Muscle layer of duodenum (tissue), 2 donors: ENCODE results near the gene ZFAND3.

Experiments used
- H3K27ac ChIP-seq: one replicate; pipeline ENCODE4 v1.7.0; 2013; ENCODE audit warnings: mild to moderate bottlenecking, low read length
- H3K27me3 ChIP-seq: one replicate; pipeline ENCODE4 v1.7.0; 2013; ENCODE audit warnings: low read depth, mild to moderate bottlenecking, control low read depth, low read length
- H3K36me3 ChIP-seq, 2 donors: one replicate each; pipeline ENCODE4 v1.7.0; 2013; ENCODE audit warnings: low read length in 2 of 2, control low read depth in 1 of 2, mild to moderate bottlenecking in 1 of 2; ENCODE audit not compliant: insufficient read depth in 2 of 2, control insufficient read depth in 1 of 2
- H3K4me1 ChIP-seq, 2 donors: one replicate each; pipeline ENCODE4 v1.7.0; 2013; ENCODE audit warnings: low read length in 2 of 2, mild to moderate bottlenecking in 2 of 2, control low read depth in 1 of 2, moderate library complexity in 1 of 2; ENCODE audit not compliant: insufficient read depth in 2 of 2, control insufficient read depth in 1 of 2
- H3K4me3 ChIP-seq, 2 donors: one replicate each; pipeline ENCODE4 v1.7.0; 2013; ENCODE audit warnings: low read length in 2 of 2, low read depth in 1 of 2, mild to moderate bottlenecking in 1 of 2
- H3K9me3 ChIP-seq, 2 donors: one replicate each; pipeline ENCODE4 v1.7.0; 2013; ENCODE audit warnings: low read length in 2 of 2, control low read depth in 1 of 2, mild to moderate bottlenecking in 1 of 2; ENCODE audit not compliant: control insufficient read depth in 1 of 2
- donor health status: healthy.

Gene ZFAND3

GRCh38 chr6:37785002-37785662 is 34.4 kb upstream of the ZFAND3 start:
- Histone ChIP-seq H3K27me3 (peaks cover 10% of the 10 kb centered on the region), H3K27ac (no peak overlapping the region), H3K4me3 (no peak overlapping the region)

DNA sequence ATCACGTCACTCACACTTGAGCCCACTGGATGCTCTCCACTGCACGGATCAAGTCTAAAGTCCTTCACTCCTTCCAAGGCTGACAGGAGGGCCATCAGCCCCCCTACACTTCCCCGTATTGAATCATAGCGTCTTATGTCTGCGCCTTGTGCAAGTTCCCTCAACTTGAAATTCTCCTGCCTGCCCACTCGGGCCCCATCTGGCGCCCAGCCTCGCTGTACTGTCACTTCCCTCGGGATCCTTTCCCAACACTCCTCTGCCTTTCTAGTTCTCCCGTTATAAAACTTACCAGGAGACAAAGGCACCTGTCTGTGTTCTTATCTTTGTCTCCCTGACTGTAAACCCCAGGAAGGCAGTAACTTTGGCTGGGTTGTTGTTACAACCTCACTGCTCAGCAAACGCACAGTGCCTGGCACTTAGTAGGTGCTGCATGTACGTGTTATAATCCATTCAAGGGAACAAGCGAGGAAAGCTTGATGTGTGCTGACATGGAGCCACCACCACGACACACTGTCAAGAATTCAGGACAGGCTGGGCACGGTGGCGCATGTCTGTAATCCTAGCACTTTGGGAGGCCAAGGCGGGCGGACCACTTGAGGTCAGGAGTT is 33.8 kb upstream of the ZFAND3 start:
- Histone ChIP-seq H3K9me3 (no peaks in the 10 kb centered on the region), H3K27ac (no peak overlapping the region), H3K36me3 (no peaks in the 10 kb centered on the region), H3K4me1 (peaks cover 10 to 11% of the 10 kb centered on the region in 2 donors), H3K4me3 (no peak overlapping the region), H3K27me3 (peaks cover 10% of the 10 kb centered on the region)

More at GRCh38 chr6:37785002-37785662, 34.4 kb upstream of the ZFAND3 start:
- Histone ChIP-seq H3K9me3 (no peaks in the 10 kb centered on the region), H3K4me1 (peaks cover 9 to 11% of the 10 kb centered on the region in 2 donors), H3K36me3 (no peaks in the 10 kb centered on the region)

DNA sequence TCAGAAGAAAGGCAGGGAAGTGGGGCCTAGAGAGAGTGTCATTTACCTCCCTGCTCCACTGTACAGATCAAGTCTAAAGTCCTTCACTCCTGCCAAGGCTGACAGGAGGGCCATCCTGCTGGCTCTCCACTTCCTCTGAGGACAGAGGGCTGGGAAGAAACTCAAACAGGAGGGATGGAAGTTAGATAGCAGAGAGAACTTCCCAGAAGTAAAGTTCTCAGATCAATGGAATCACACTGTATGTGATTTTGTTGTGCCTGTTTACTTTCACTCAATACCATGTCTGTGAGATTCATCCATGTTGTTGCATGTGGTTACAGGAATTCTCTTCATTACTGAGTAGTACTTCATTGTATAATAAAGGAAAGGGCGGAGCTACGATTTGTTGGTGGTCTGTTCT is 32.3 kb upstream of the ZFAND3 start:
- H3K27ac ChIP-seq, result no peak overlapping the region
- no peaks in the 10 kb centered on the region for H3K36me3 ChIP-seq
- peaks cover 10% of the 10 kb centered on the region for H3K27me3 ChIP-seq
- H3K9me3 ChIP-seq, result no peaks in the 10 kb centered on the region
- peaks cover 15 to 22% of the 10 kb centered on the region in 2 donors for H3K4me1 ChIP-seq
- H3K4me3 ChIP-seq, result no peak overlapping the region

DNA sequence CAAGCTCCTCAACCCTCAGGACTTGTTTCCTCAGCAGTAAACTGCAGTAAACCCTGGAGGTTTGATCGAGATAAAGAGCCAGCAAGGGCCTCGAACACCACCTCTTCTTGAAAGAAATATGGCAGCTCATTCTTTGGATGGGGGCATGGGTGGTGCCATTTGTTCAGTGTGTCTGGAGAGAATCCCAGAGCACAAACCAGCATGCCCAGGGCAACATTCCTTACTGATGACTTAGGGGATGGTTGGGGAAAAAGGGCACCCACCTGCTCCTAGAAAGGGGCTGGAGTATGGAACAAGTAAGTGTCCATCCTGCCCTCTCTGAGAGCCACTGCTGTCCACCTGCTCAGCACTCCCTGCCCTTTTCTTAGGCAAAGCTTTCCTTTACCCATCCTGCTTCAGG is 31.3 kb upstream of the ZFAND3 start:
- peaks cover 15 to 18% of the 10 kb centered on the region in 2 donors for H3K4me1 ChIP-seq
- H3K9me3 ChIP-seq, result no peaks in the 10 kb centered on the region
- H3K4me3 ChIP-seq, result no peak overlapping the region
- H3K36me3 ChIP-seq, result no peaks in the 10 kb centered on the region
- H3K27ac ChIP-seq, result no peak overlapping the region
- peaks cover 10% of the 10 kb centered on the region for H3K27me3 ChIP-seq

DNA sequence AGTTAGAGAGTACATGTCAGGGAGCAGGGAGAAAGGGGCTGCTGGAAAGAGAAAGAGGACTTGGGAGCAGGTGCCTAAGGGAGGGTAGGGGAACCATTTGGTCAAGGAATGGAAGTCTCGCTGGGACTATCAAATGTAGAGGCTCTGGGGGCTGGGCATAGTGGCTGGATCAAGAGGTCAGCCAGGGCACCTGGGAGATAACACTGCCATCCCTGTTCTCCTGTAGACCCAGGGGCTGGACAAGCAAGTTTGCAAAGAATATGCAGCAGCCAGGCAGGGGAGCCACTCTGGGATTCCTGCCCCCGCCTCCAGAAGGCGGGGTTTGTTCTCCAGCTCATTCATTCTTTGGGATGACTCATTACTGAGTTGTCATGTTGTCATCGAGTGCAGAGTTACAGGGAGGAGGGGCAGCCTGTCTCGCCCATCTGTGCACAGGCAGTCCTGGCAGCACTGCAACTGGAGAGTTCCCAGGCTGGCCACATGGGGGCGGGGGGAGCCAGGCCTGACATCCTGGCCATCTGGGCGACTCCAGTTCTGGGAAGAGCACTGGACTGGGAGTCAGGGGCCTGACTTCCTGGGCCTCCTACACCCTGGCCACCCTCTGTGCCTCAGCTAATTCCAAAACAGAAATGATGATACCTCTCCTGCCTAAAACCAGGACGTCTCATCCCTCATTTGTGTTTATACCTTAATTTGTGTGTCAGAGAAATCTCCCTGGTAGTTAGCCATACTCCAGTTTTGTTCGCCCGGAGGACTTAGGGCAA is 28.2 kb upstream of the ZFAND3 start:
- Histone ChIP-seq H3K27me3 (no peaks in the 10 kb centered on the region), H3K4me1 (peaks cover 6 to 11% of the 10 kb centered on the region in 2 donors), H3K9me3 (no peaks in the 10 kb centered on the region), H3K36me3 (no peaks in the 10 kb centered on the region), H3K27ac (no peak overlapping the region), H3K4me3 (no peak overlapping the region)

- Histone ChIP-seq H3K4me1 (peaks cover 6 to 11% of the 10 kb centered on the region in 2 donors), H3K27ac (no peak overlapping the region), H3K4me3 (no peak overlapping the region), H3K9me3 (no peaks in the 10 kb centered on the region), H3K27me3 (no peaks in the 10 kb centered on the region), H3K36me3 (no peaks in the 10 kb centered on the region)
Measured at GRCh38 chr6:37792457-37793033, 27.0 kb upstream of the ZFAND3 start.

DNA sequence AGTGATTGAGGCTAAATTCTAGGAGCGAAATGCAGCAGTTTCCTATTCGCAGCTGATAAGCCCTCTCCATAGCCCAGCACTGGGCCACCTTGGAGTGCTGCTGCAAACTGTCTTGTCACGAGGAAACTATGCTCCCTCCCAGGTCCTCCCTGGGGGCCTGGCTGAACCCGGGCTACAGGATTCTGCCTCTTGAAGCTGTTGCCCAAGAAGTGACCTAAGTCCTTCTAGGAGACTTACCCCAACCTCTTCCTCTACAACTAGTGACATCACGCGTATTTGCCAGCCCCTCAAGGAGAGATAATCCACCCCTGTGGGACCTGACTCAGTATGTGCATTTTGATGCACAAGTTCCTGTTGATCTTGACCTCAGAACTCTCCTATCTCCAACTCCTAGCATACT is 26.5 kb upstream of the ZFAND3 start:
- Histone ChIP-seq H3K4me1 (peaks cover 6 to 11% of the 10 kb centered on the region in 2 donors), H3K4me3 (no peak overlapping the region), H3K36me3 (no peaks in the 10 kb centered on the region), H3K9me3 (no peaks in the 10 kb centered on the region), H3K27ac (no peak overlapping the region), H3K27me3 (no peaks in the 10 kb centered on the region)

- no peak overlapping the region for H3K4me3 ChIP-seq
Measured at GRCh38 chr6:37794825-37795224, 24.7 kb upstream of the ZFAND3 start.

DNA sequence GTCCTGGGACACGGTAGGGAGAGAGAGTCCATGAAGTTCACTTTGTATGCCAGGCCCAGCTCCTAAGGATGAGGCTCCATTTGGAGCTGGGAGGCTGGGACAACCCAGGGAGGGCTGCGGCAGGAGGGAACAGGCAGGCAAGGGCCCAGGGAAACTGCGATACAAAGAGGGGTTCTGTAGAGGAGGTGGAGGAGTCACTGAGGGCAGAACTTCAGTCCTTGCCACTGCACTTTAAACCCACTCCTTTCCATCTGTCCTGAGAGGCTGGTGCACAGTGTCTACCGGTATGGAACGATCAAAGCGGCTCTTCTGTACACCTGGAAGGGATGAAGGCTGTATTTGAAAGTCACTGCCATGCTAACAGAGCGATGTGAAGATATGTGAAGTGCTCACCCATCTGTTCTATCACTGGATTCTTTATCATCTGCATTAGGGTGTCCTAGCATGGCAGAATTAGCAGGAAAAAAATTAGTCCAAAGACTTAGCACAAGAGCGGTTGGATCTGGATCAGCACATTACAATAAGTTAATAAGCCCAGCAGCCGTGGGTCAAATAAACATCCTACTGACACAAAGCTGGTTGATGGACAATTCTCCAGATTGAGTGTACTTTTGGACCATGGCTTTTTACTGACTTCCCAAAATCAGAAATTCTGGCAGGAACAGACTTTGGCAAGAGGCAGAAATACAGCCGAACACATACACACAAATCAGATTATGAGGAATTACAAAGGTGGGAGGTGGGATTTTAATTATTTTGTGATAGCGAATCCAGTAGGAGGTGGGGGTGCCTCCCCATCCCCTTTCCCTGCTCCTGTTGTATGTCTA is 20.9 kb upstream of the ZFAND3 start:
- no peak overlapping the region for H3K27ac ChIP-seq
- H3K9me3 ChIP-seq, result no peaks in the 10 kb centered on the region
- H3K4me3 ChIP-seq, result no peak overlapping the region
- H3K27me3 ChIP-seq, result no peaks in the 10 kb centered on the region
- no peaks in the 10 kb centered on the region for H3K36me3 ChIP-seq
- no peaks in the 10 kb centered on the region for H3K4me1 ChIP-seq

More at GRCh38 chr6:37794825-37795224, 24.7 kb upstream of the ZFAND3 start:
- no peaks in the 10 kb centered on the region for H3K27me3 ChIP-seq
- H3K4me1 ChIP-seq, result peaks cover 6 to 11% of the 10 kb centered on the region in 2 donors
- no peaks in the 10 kb centered on the region for H3K36me3 ChIP-seq
- no peaks in the 10 kb centered on the region for H3K9me3 ChIP-seq
- H3K27ac ChIP-seq, result no peak overlapping the region

- Histone ChIP-seq H3K27me3 (no peaks in the 10 kb centered on the region), H3K9me3 (no peaks in the 10 kb centered on the region), H3K36me3 (no peaks in the 10 kb centered on the region), H3K4me1 (no peaks in the 10 kb centered on the region), H3K27ac (no peak overlapping the region), H3K4me3 (no peak overlapping the region)
Measured at GRCh38 chr6:37799263-37799644, 20.3 kb upstream of the ZFAND3 start.
